Adrenal gland (tissue), 5 donors: ENCODE data around the gene NR1H4.
"Not testable (repeated sequence)": the region's sequence is repeated elsewhere in the genome, so short reads cannot be mapped to it uniquely, and the experiment has no call there.

ENCODE experiments used
- CTCF ChIP-seq, 6 experiments: fragments of 450-650 bp in 4 of 6; fragments of 200-600 bp in 2 of 6; sonication (generic) in 1 of 6; IDR thresholded peaks; 1 replicate in 5 of 6; 2 replicates in 1 of 6; pipeline versions ENCODE4 v1.5.1 to v1.8.0; 2016 to 2021; ENCODE audit warnings: antibody characterized with exemption in 6 of 6, mild to moderate bottlenecking in 2 of 6, moderate library complexity in 1 of 6
- POLR2A ChIP-seq, 2 donors: fragments of 450-650 bp; IDR thresholded peaks; one replicate each; pipeline ENCODE4 v1.6.1; 2017; ENCODE audit warnings: antibody characterized with exemption in 2 of 2, mild to moderate bottlenecking in 2 of 2, moderate library complexity in 1 of 2
- donor health status: DM: no; HTN: no; CAD: no.

GRCh38 chr12:100502718-100503117 lies 29.1 kb downstream of the NR1H4 start:
- not testable (repeated sequence) for TF ChIP-seq POLR2A, CTCF (IDR thresholded peaks at IDR 0.05)
